HepG2 (cell line): Measurements from ENCODE around the gene HSD11B1L.

Experiments used
- CEBPB ChIP-seq: IDR thresholded peaks from 2 replicates; pipeline ENCODE4 v1.6.1; 2011; ENCODE audit warnings: low read depth, low read length, improper control_type of control experiment, borderline replicate concordance
- EP300 ChIP-seq, 3 experiments: sonication (generic) in 1 of 3; formaldehyde crosslinking in 1 of 3; IDR thresholded peaks; 2 replicates each; pipeline versions ENCODE4 v1.5.1 to v1.6.1; 2011 to 2020; ENCODE audit warnings: low read depth in 2 of 3, low read length in 2 of 3, borderline replicate concordance in 1 of 3, improper control_type of control experiment in 1 of 3, mild to moderate bottlenecking in 1 of 3, missing genetic modification reagents in 1 of 3, moderate library complexity in 1 of 3
- HNRNPUL1 ChIP-seq: fragments of 200-400 bp; formaldehyde crosslinking; IDR thresholded peaks from 2 replicates; pipeline ENCODE4 v1.6.1; 2017; ENCODE audit warnings: low read depth, mild to moderate bottlenecking, low read length, moderate library complexity
- MAX ChIP-seq: IDR thresholded peaks from 2 replicates; pipeline ENCODE4 v1.6.1; 2012; ENCODE audit warnings: inconsistent platforms
- MTA3 ChIP-seq: sonication (generic); formaldehyde crosslinking; IDR thresholded peaks from 2 replicates; pipeline ENCODE4 v1.4.0; 2020; ENCODE audit warnings: missing genetic modification reagents
- POLR2AphosphoS5 ChIP-seq: IDR thresholded peaks from 2 replicates; pipeline ENCODE4 v1.6.1; 2012; ENCODE audit warnings: low read depth, low read length
- SMC3 ChIP-seq: IDR thresholded peaks from 2 replicates; pipeline ENCODE4 v1.6.1; 2011; ENCODE audit warnings: low read length, improper control_type of control experiment
- SOX5 ChIP-seq: IDR thresholded peaks from 2 replicates; pipeline ENCODE4 v1.6.1; 2016; ENCODE audit warnings: borderline replicate concordance
- TAF1 ChIP-seq: sonication (generic); formaldehyde crosslinking; IDR thresholded peaks from 2 replicates; pipeline ENCODE4 v1.4.0; 2020; ENCODE audit warnings: missing genetic modification reagents
- USF2 ChIP-seq, 2 experiments: sonication (generic) in 1 of 2; formaldehyde crosslinking in 1 of 2; IDR thresholded peaks; 2 replicates each; pipeline versions ENCODE4 v1.5.1 to v1.6.1; 2011 to 2020; ENCODE audit warnings: borderline replicate concordance in 1 of 2, low read depth in 1 of 2, low read length in 1 of 2, mild to moderate bottlenecking in 1 of 2, missing genetic modification reagents in 1 of 2, moderate library complexity in 1 of 2
- ZNF672 ChIP-seq: sonication (generic); formaldehyde crosslinking; IDR thresholded peaks from 2 replicates; pipeline ENCODE4 v1.8.1; 2022; ENCODE audit warnings: missing genetic modification reagents
- TF ChIP-seq, protein P1 (sequence below): sonication (generic); formaldehyde crosslinking; IDR thresholded peaks from 2 replicates; pipeline ENCODE4 v1.5.0; 2020; ENCODE audit warnings: missing genetic modification reagents

- no peak for TF ChIP-seq SOX5 (CRISPR knock-in tag)
- TF ChIP-seq POLR2AphosphoS5, result peak; percentile 16
- no peak for TF ChIP-seq CEBPB
- TF ChIP-seq USF2 (IDR thresholded peaks at IDR 0.05; ENCODE audit: low read depth, low read length), result no peak
- TF ChIP-seq USF2 (CRISPR knock-in tag; IDR thresholded peaks at IDR 0.05; ENCODE audit: borderline replicate concordance), result no peak
- TF ChIP-seq MTA3, result no peak
- TF ChIP-seq MAX, result no peak
- TF ChIP-seq EP300 (IDR thresholded peaks at IDR 0.05; ENCODE audit: low read depth in 2 of 2, low read length in 2 of 2), result no peak
- no peak for TF ChIP-seq EP300 (CRISPR knock-in tag; IDR thresholded peaks at IDR 0.05; ENCODE audit: borderline replicate concordance)
- no peak for TF ChIP-seq HNRNPUL1
- no peak for TF ChIP-seq SMC3
- TF ChIP-seq TAF1 (CRISPR knock-in tag), result peak; percentile 33; the same call in 1 of the 2 replicates
- TF ChIP-seq, protein P1, sequence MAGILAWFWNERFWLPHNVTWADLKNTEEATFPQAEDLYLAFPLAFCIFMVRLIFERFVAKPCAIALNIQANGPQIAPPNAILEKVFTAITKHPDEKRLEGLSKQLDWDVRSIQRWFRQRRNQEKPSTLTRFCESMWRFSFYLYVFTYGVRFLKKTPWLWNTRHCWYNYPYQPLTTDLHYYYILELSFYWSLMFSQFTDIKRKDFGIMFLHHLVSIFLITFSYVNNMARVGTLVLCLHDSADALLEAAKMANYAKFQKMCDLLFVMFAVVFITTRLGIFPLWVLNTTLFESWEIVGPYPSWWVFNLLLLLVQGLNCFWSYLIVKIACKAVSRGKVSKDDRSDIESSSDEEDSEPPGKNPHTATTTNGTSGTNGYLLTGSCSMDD (CRISPR knock-in tag), result no peak
- no peak for TF ChIP-seq ZNF672 (CRISPR knock-in tag)
These were observed 11.2 kb downstream of the HSD11B1L start for GRCh38 chr19:5691822-5692722.
